Ishikawa (cell line): ENCODE results near the gene GALNT14.

ENCODE experiments used
- CEBPB ChIP-seq: IDR thresholded peaks from 2 replicates; pipeline ENCODE4 v1.6.1; 2012
- CREB1 ChIP-seq: IDR thresholded peaks from 2 replicates; pipeline ENCODE4 v1.6.1; 2012; ENCODE audit warnings: low read depth
- EGR1 ChIP-seq: IDR thresholded peaks from 2 replicates; pipeline ENCODE4 v1.6.1; 2012
- EP300 ChIP-seq: IDR thresholded peaks from 2 replicates; pipeline ENCODE4 v1.6.1; 2012; ENCODE audit warnings: borderline replicate concordance
- FOXM1 ChIP-seq: IDR thresholded peaks from 2 replicates; pipeline ENCODE4 v1.6.1; 2012; ENCODE audit warnings: low read depth, borderline replicate concordance
- MAX ChIP-seq: IDR thresholded peaks from 2 replicates; pipeline ENCODE4 v1.6.1; 2012
- NFIC ChIP-seq: IDR thresholded peaks from 2 replicates; pipeline ENCODE4 v1.6.1; 2012
- RAD21 ChIP-seq: IDR thresholded peaks from 2 replicates; pipeline ENCODE4 v1.6.1; 2012; ENCODE audit warnings: low read depth
- REST ChIP-seq: IDR thresholded peaks from 2 replicates; pipeline ENCODE4 v1.6.1; 2012; ENCODE audit warnings: low read depth, mild to moderate bottlenecking
- TAF1 ChIP-seq: IDR thresholded peaks from 2 replicates; pipeline ENCODE4 v1.6.1; 2012; ENCODE audit warnings: low read depth, mild to moderate bottlenecking
- TCF12 ChIP-seq: IDR thresholded peaks from 2 replicates; pipeline ENCODE4 v1.6.1; 2012; ENCODE audit warnings: low read depth
- TEAD4 ChIP-seq: IDR thresholded peaks from 2 replicates; pipeline ENCODE4 v1.6.1; 2012
- USF1 ChIP-seq: IDR thresholded peaks from 2 replicates; pipeline ENCODE4 v1.6.1; 2012
- YY1 ChIP-seq: IDR thresholded peaks from 2 replicates; pipeline ENCODE4 v1.6.1; 2012; ENCODE audit warnings: low read depth
- ZBTB7A ChIP-seq: IDR thresholded peaks from 2 replicates; pipeline ENCODE4 v1.6.1; 2012; ENCODE audit warnings: low read depth

Gene GALNT14

GRCh38 chr2:31147645-31148044 is 9.4 kb upstream of the GALNT14 start:
- no peak for TF ChIP-seq TAF1
- no peak for TF ChIP-seq TEAD4
- no peak for TF ChIP-seq TCF12
- no peak for TF ChIP-seq RAD21
- TF ChIP-seq FOXM1 = no peak
- no peak for TF ChIP-seq MAX
- TF ChIP-seq REST = no peak
- TF ChIP-seq USF1 = no peak
- TF ChIP-seq NFIC = no peak
- no peak for TF ChIP-seq CEBPB
- no peak for TF ChIP-seq ZBTB7A
- no peak for TF ChIP-seq EGR1
- no peak for TF ChIP-seq CREB1

GRCh38 chr2:31142110-31142509 is 3.9 kb upstream of the GALNT14 start:
- TF ChIP-seq RAD21 = no peak
- no peak for TF ChIP-seq TAF1
- no peak for TF ChIP-seq CREB1
- no peak for TF ChIP-seq YY1
- TF ChIP-seq TEAD4 = no peak
- no peak for TF ChIP-seq ZBTB7A
- TF ChIP-seq EGR1 = no peak
- TF ChIP-seq EP300 = no peak
- no peak for TF ChIP-seq REST
- TF ChIP-seq TCF12 = no peak
- no peak for TF ChIP-seq MAX
- no peak for TF ChIP-seq CEBPB
- no peak for TF ChIP-seq USF1

- TF ChIP-seq CREB1 = no peak
- TF ChIP-seq TCF12 = no peak
- no peak for TF ChIP-seq RAD21
- no peak for TF ChIP-seq MAX
- TF ChIP-seq ZBTB7A = no peak
- no peak for TF ChIP-seq NFIC
- TF ChIP-seq CEBPB = no peak
Observed at GRCh38 chr2:31141443-31142085, 3.3 kb upstream of the GALNT14 start.

GRCh38 chr2:31140151-31140550 is 1.9 kb upstream of the GALNT14 start:
- no peak for TF ChIP-seq TAF1
- TF ChIP-seq EGR1 = no peak
- no peak for TF ChIP-seq RAD21
- TF ChIP-seq CEBPB = no peak
- TF ChIP-seq REST = no peak
- no peak for TF ChIP-seq YY1
- no peak for TF ChIP-seq CREB1
- TF ChIP-seq NFIC = no peak
- no peak for TF ChIP-seq FOXM1
- no peak for TF ChIP-seq ZBTB7A
- no peak for TF ChIP-seq USF1
